Common myeloid progenitor, CD34-positive (primary cell): Measurements from ENCODE around the gene ISG15.
"Not testable (repeated sequence)": the region's sequence is repeated elsewhere in the genome, so short reads cannot be mapped to it uniquely, and the experiment has no call there.

Source experiments
- CTCF ChIA-PET: fragments of 350-600 bp; sonication (Branson Sonifier 250); formaldehyde crosslinking; loops from one replicate; lab custom pipeline; 2021; ENCODE audit warnings: antibody characterized with exemption; lab: Charles Lee
- POLR2A ChIA-PET: fragments of 350-600 bp; sonication (Branson Sonifier 250); formaldehyde crosslinking; loops from one replicate; lab custom pipeline; 2021; ENCODE audit warnings: antibody characterized with exemption; lab: Charles Lee
- DNase-seq, 3 donors: peaks; one replicate each; pipeline versions ENCODE4 v3.0.0 to v3.0.0-alpha.2; 2013
- H3K27ac ChIP-seq, 2 experiments: 1 replicate in 1 of 2; 2 replicates in 1 of 2; pipeline ENCODE4 v1.7.0; 2013; ENCODE audit warnings: inconsistent platforms in 2 of 2, low read length in 2 of 2, mild to moderate bottlenecking in 2 of 2, low read depth in 1 of 2, moderate library complexity in 1 of 2; ENCODE audit not compliant: severe bottlenecking in 2 of 2, insufficient read depth in 1 of 2, poor library complexity in 1 of 2
- H3K27me3 ChIP-seq, 5 experiments: replicated peaks in 2 of 5; 1 replicate in 3 of 5; 2 replicates in 2 of 5; pipeline versions ENCODE4 v1.6.1 to v1.7.0; 2013; ENCODE audit warnings: low read length in 4 of 5, mild to moderate bottlenecking in 2 of 5, moderate library complexity in 2 of 5, inconsistent platforms in 1 of 5; ENCODE audit not compliant: insufficient read depth in 5 of 5, control insufficient read depth in 4 of 5
- H3K36me3 ChIP-seq, 4 experiments: 1 replicate in 2 of 4; 2 replicates in 2 of 4; pipeline versions ENCODE4 v1.6.1 to v1.7.0; 2013; ENCODE audit warnings: low read length in 3 of 4, control low read depth in 1 of 4, mild to moderate bottlenecking in 1 of 4; ENCODE audit not compliant: control insufficient read depth in 4 of 4, insufficient read depth in 4 of 4
- H3K4me1 ChIP-seq, 4 experiments: 1 replicate in 3 of 4; 2 replicates in 1 of 4; pipeline versions ENCODE4 v1.6.1 to v1.7.1; 2013; ENCODE audit warnings: low read length in 3 of 4, mild to moderate bottlenecking in 3 of 4, control low read depth in 1 of 4, inconsistent platforms in 1 of 4, moderate library complexity in 1 of 4; ENCODE audit not compliant: control insufficient read depth in 4 of 4, insufficient read depth in 4 of 4; ENCODE audit errors: control extremely low read depth in 1 of 4
- H3K4me3 ChIP-seq, 7 experiments: 1 replicate in 4 of 7; 2 replicates in 3 of 7; pipeline versions ENCODE4 v1.5.1 to v1.7.0; 2013; ENCODE audit warnings: mild to moderate bottlenecking in 7 of 7, low read length in 6 of 7, moderate library complexity in 6 of 7, inconsistent platforms in 2 of 7, low read depth in 2 of 7, control low read depth in 1 of 7; ENCODE audit not compliant: insufficient read depth in 4 of 7, control insufficient read depth in 1 of 7; ENCODE audit errors: extremely low read depth in 1 of 7
- H3K9me3 ChIP-seq, 5 experiments: 1 replicate in 4 of 5; 2 replicates in 1 of 5; pipeline versions ENCODE4 v1.6.1 to v1.7.1; 2013; ENCODE audit warnings: low read length in 4 of 5, mild to moderate bottlenecking in 2 of 5, inconsistent platforms in 1 of 5, low read depth in 1 of 5, moderate library complexity in 1 of 5; ENCODE audit not compliant: control insufficient read depth in 4 of 5, insufficient read depth in 2 of 5; ENCODE audit errors: control extremely low read depth in 1 of 5
- WGBS: methylation state at CpG from one replicate; pipeline ENCODE4 v1.1.5; 2013; ENCODE audit not compliant: insufficient coverage; 5-methylcytosine and 5-hydroxymethylcytosine counted together

ISG15 gene

DNA sequence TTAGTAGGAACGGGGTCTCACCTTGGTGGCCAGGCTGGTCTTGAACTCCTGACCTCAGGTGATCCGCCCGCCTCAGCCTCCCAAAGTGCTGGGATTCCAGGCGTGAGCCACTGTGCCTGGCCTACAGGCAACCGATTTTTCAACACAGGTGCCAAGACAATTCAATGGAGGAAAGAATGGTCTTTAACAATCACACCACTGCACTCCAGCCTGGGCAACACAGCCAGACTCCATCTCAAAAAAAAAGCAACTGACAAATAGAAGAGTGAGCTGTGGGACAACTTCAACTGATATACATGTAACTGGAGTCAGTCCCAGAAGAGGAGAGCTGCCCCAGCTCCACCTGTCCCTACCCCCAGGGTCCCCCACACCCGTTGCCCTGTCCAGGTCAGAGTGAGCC is 18.8 kb upstream of the ISG15 start:
- H3K4me3 ChIP-seq, H3K36me3 ChIP-seq, H3K27ac ChIP-seq, DNase-seq: not testable (repeated sequence)
- 68% methylated on average over 4 of the region's 6 CpGs for WGBS
- CTCF ChIA-PET, result interaction anchor here (1.1 to 6.5 kb wide), 3 partner anchors 10 to 13 kb away, joined by 3 to 58 read pairs (median 3); partner anchors contain the start of gene PERM1
- peaks cover 0 to 60% (median 7%) of the 10 kb centered on the region in 5 experiments for H3K27me3 ChIP-seq
- POLR2A ChIA-PET, result interaction anchor here (1.0 kb wide), 2 partner anchors 13 to 19 kb away, joined by 3 read pairs; partner anchors contain the start of gene ISG15
- peaks cover 0 to 16% (median 3%) of the 10 kb centered on the region in 5 experiments for H3K9me3 ChIP-seq
- peaks cover 0 to 21% (median 20%) of the 10 kb centered on the region in 4 experiments for H3K4me1 ChIP-seq

DNA sequence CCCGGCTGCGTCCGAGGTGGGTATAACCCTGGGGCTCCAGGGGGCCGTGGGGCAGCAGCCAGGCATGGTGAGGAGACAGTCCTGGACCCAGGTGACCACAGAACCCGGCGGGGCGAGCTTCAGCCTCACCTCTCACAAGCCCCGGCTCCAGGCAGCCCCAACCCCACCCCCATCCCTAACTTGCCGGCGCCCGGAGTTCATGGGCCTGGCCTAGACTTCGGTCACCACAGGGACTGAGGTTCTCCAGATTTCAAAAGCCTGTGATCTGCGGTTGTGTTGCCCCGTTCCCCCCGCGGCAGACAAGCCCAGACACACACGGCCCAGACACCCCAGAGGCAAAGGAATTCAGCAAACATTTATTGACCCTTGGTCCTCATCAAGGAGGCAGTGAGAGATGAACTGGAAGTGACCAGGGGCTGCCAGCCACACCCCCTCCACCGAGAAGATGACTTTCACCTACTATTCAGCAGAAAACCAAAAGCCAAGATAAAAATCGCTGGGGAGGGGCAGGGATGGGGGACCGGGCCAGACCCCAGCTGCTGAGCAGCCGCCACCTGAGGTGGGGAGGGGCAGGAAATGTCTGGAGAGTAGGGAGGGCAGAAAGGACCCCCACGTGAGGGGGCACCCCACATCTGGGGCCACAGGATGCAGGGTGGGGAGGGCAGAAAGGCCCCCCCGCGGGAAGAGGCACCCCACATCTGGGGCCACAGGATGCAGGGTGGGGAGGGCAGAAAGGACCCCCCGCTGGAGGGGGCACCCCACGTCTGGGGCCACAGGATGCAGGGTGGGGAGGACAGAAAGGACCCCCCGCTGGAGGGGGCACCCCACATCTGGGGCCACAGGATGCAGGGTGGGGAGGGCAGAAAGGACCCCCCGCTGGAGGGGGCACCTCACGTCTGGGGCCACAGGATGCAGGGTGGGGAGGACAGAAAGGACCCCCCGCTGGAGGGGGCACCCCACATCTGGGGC is 17.3 kb upstream of the ISG15 start:
- POLR2A ChIA-PET, result interaction anchor here (1.0 kb wide), 1 partner anchor 15 kb away, joined by 3 read pairs; no protein-coding TSS in a partner anchor
- Histone ChIP-seq H3K27ac (no peak overlapping the region), H3K4me1 (peaks cover 0 to 35% (median 34%) of the 10 kb centered on the region in 4 experiments), H3K4me3 (no peak overlapping the region), H3K9me3 (peaks cover 0 to 16% (median 3%) of the 10 kb centered on the region in 5 experiments), H3K27me3 (peaks cover 0 to 72% (median 10%) of the 10 kb centered on the region in 5 experiments), H3K36me3 (no peaks in the 10 kb centered on the region)
- peak in 2 of 3 donors; percentile 61 for DNase-seq
- CTCF ChIA-PET, result interaction anchor here (0.8 to 6.5 kb wide), 3 partner anchors 13 to 22 kb away, joined by 3 to 58 read pairs (median 9); partner anchors contain the start of gene PERM1
- 32% methylated on average over 15 of the region's 30 CpGs for WGBS

DNA sequence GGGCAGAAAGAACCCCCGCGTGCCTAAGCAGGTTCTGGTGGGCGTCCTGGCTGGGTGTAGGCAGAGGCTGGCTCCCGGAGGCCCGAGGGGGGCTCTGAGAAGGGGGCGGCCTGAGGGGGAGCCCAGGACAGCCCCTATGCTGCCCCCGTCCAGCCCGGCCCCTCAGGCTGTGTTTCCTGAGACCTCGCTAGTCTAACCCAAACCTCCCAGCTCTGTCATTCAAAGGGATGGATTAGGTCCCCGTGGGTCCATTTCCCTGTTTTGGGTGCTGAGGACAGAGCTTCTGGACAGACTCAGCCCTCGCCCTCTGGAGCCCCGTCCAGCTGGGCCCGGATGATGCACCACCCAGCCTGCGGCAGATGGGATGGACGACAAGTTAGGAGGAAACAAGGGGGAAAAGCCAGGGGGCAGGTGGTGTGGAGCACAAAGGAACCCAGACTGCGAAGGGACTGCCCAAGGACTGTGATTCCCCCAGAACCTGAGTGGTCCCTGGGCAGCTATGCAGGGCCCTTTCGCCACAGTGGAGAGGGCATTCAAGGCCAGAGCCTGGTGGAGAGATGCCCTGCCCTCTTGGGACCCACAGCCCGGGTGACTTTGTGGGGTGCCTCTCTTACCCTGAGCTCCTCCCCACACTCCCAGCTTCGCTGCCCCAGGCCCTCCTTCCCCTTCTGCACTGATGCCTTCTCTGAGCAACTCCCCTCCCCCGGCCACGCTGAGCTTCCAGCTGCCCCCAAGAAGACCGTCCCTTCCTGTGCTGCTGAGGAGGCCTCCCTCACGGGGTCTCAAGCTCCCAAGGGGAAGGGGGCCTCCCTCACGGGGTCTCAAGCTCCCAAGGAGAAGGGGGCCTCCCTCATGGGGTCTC is 16.2 kb upstream of the ISG15 start:
- Histone ChIP-seq H3K27me3 (peaks cover 0 to 80% (median 14%) of the 10 kb centered on the region in 5 experiments), H3K9me3 (peaks cover 0 to 10% (median 0%) of the 10 kb centered on the region in 5 experiments), H3K4me3 (no peak overlapping the region), H3K27ac (no peak overlapping the region), H3K4me1 (peaks cover 0 to 45% (median 43%) of the 10 kb centered on the region in 4 experiments), H3K36me3 (no peaks in the 10 kb centered on the region)
- WGBS, result 54% methylated on average over 17 of the region's 24 CpGs
- POLR2A ChIA-PET, result interaction anchor here (0.8 kb wide), 1 partner anchor 14 kb away, joined by 3 read pairs; no protein-coding TSS in a partner anchor
- CTCF ChIA-PET, result interaction anchor here (0.9 to 1.4 kb wide), 5 partner anchors 9 to 30 kb away, joined by 3 to 9 read pairs (median 5); no protein-coding TSS in a partner anchor
- DNase-seq, result peak in 1 of 3 donors; percentile 20

DNA sequence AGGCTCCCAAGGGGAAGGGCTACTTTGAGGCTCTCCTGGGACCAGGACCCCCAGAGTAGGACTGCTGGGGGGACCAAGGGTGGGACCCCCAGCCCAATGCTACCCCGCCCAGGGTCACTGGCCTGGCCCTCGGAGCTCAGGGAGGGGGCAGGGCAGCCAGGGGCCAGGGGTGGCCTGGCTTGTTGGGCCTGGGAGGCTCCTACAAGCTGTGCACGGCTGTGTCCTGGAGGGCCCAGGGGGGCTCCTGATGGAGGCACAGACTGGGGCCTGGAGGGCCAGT is 15.6 kb upstream of the ISG15 start:
- WGBS, result 37% methylated on average over 3 of the region's 3 CpGs
- Histone ChIP-seq H3K27me3 (peaks cover 0 to 81% (median 14%) of the 10 kb centered on the region in 5 experiments), H3K4me1 (peaks cover 0 to 45% (median 43%) of the 10 kb centered on the region in 4 experiments), H3K4me3 (no peak overlapping the region), H3K36me3 (no peaks in the 10 kb centered on the region), H3K9me3 (peaks cover 0 to 6% (median 0%) of the 10 kb centered on the region in 5 experiments), H3K27ac (no peak overlapping the region)
- no peak for DNase-seq
- ChIA-PET CTCF (interaction anchor here (0.9 to 1.4 kb wide), 5 partner anchors 9 to 29 kb away, joined by 3 to 9 read pairs (median 5); no protein-coding TSS in a partner anchor), POLR2A (interaction anchor here (0.8 kb wide), 1 partner anchor 14 kb away, joined by 3 read pairs; no protein-coding TSS in a partner anchor)

DNA sequence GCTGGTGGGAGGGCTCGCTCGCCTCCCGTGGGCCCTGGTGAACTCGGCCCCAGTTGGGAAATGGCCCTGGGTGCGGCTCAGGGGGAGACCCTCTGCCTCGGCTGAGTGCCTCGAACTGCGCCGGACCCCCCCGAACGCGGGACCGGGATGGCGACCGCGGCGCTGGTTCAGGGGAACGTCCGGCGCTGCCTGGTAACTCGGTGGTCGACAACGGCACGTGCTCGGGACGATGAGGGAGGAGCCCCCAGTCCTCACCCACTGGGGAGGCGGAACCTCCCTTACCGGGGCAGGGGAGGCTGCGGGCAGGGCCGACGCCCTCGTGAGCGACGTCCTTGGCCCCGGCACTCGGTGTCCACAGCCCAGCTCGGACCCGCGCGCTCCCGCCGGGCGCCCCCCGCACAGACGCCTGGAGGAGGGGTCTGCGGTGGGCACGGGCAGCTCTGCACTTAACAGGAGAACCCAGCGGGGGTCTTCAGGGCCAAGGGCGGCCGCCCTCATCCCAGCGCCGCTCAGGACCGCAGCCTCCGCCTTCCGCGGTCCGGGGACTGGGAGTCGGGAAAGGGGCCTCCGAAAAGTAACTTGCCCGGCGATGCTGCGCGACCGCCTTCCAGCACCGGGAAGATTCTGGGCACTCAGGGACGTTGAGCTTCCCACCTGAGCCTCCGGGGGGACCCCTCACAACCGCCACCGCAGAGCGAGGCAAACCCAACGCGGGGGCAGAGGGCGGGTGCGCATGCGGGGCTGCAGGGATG is 15.1 kb upstream of the ISG15 start:
- CTCF ChIA-PET, result interaction anchor here (0.9 to 1.4 kb wide), 4 partner anchors 17 to 29 kb away, joined by 3 to 6 read pairs (median 3); no protein-coding TSS in a partner anchor
- WGBS, result 8% methylated on average over 59 of the region's 75 CpGs
- POLR2A ChIA-PET, result interaction anchor here (0.8 kb wide), 1 partner anchor 15 kb away, joined by 3 read pairs; no protein-coding TSS in a partner anchor

DNA sequence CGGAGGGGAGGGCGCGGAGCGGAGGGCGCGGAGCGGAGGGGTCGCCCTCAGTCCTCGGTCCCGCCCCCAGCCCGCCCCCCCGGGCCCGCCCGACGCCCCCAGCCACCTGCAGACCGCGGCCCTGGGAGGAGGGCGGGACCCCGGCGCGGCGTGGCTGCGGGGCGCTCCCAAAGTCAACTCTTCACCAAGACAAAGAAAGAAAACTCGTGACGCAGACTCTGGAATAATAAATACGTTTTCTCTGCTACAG is 14.6 kb upstream of the ISG15 start:
- ChIA-PET POLR2A (no interaction called here), CTCF (interaction anchor here (1.3 to 1.4 kb wide), 2 partner anchors 16 to 18 kb away, joined by 3 read pairs; no protein-coding TSS in a partner anchor)
- Histone ChIP-seq H3K9me3 (no peaks in the 10 kb centered on the region), H3K4me1 (peaks cover 0 to 45% (median 44%) of the 10 kb centered on the region in 4 experiments), H3K4me3 (peak overlapping the region in 6 of 7 experiments; percentile 15 to 66 (median 48)), H3K36me3 (no peaks in the 10 kb centered on the region), H3K27ac (no peak overlapping the region), H3K27me3 (peaks cover 0 to 82% (median 14%) of the 10 kb centered on the region in 5 experiments)
- 0% methylated on average over 10 of the region's 27 CpGs for WGBS
- DNase-seq, result no peak

More for the DNA sequence above, 15.1 kb upstream of the ISG15 start:
- peak in 2 of 3 donors; percentile 42 to 47 for DNase-seq
- H3K9me3 ChIP-seq, result peaks cover 0 to 1% (median 0%) of the 10 kb centered on the region in 5 experiments
- H3K36me3 ChIP-seq, result no peaks in the 10 kb centered on the region
- H3K4me1 ChIP-seq, result peaks cover 0 to 45% (median 43%) of the 10 kb centered on the region in 4 experiments
- peak overlapping the region in 2 of 7 experiments; percentile 52 to 57 for H3K4me3 ChIP-seq
- H3K27ac ChIP-seq, result no peak overlapping the region
- H3K27me3 ChIP-seq, result peaks cover 0 to 82% (median 14%) of the 10 kb centered on the region in 5 experiments
